Body of pancreas (tissue), 4 donors: Measurements from ENCODE around the gene USP22. TPM values are rescaled to one million over a fixed set of nuclear protein-coding genes. Genes with fewer than 3 reads are reported as not detected.

Experiments
- ATAC-seq: fragments of 150-250 bp; one replicate; pipeline ENCODE4 v1.9.1; 2016
- DNase-seq, 4 donors: peaks; one replicate each; pipeline ENCODE4 v3.0.0-alpha.2; 2019
- H3K27ac ChIP-seq, 4 donors: fragments of 200-600 bp; sonication (generic); 1 replicate in 3 of 4; 2 replicates in 1 of 4; pipeline versions ENCODE4 v1.5.1 to v1.6.1; 2016 to 2019; ENCODE audit warnings: mild to moderate bottlenecking in 1 of 4, mixed read lengths in 1 of 4, moderate library complexity in 1 of 4
- H3K27me3 ChIP-seq, 2 donors: fragments of 200-600 bp; sonication (generic); one replicate each; pipeline ENCODE4 v1.6.0; 2016; ENCODE audit warnings: mild to moderate bottlenecking in 1 of 2
- H3K36me3 ChIP-seq, 2 donors: fragments of 200-600 bp; sonication (generic); replicated peaks in 1 of 2; 2 replicates each; pipeline ENCODE4 v1.5.1; 2016; ENCODE audit warnings: low read depth in 2 of 2; ENCODE audit not compliant: insufficient read depth in 1 of 2
- H3K4me1 ChIP-seq: fragments of 200-600 bp; sonication (generic); one replicate; pipeline ENCODE4 v1.6.0; 2016
- H3K4me3 ChIP-seq, 2 donors: fragments of 200-600 bp; sonication (generic); 1 replicate in 1 of 2; 2 replicates in 1 of 2; pipeline ENCODE4 v1.5.1; 2016 to 2019
- H3K9me3 ChIP-seq, 3 donors: fragments of 200-600 bp; sonication (generic); 1 replicate in 2 of 3; 2 replicates in 1 of 3; pipeline ENCODE4 v1.5.1; 2016
- CTCF ChIP-seq, 7 experiments: fragments of 450-650 bp in 4 of 7; fragments of 200-600 bp in 3 of 7; sonication (generic) in 3 of 7; IDR thresholded peaks; one replicate each; pipeline ENCODE4 v1.5.1; 2016 to 2019; ENCODE audit warnings: antibody characterized with exemption in 7 of 7
- POLR2A ChIP-seq, 3 donors: fragments of 450-650 bp; IDR thresholded peaks; one replicate each; pipeline ENCODE4 v1.6.1; 2016; ENCODE audit warnings: antibody characterized with exemption in 3 of 3, mild to moderate bottlenecking in 2 of 3
- WGBS, 2 donors: methylation state at CpG; one replicate each; pipeline ENCODE4 v1.1.5; 2017; 5-methylcytosine and 5-hydroxymethylcytosine counted together
- intact Hi-C: fragments of 100-400 bp; cut with DNase I; formaldehyde crosslinking; loops from one replicate; pipeline ENCODE4 v1.15.1; 2023
- total RNA-seq, 2 donors: library from RNA; depleted of rRNA; stranded (reverse); fragments of >200 nt; gene quantifications; one replicate each; pipeline ENCODE4 v1.1.0, GENCODE V29; 2016

The USP22 gene
- total RNA-seq, 2 donors from 2014 or later: 66.4 to 79.4 TPM

- Histone ChIP-seq H3K27ac (no peak overlapping the region), H3K36me3 (no peaks in the 10 kb centered on the region), H3K9me3 (no peaks in the 10 kb centered on the region), H3K4me3 (no peak overlapping the region), H3K4me1 (peaks cover 3% of the 10 kb centered on the region), H3K27me3 (no peaks in the 10 kb centered on the region)
- intact Hi-C loops: no loop called here
- WGBS, 2 donors: 64 to 80% methylated on average over 1 of the region's 1 CpG
- TF ChIP-seq POLR2A (IDR thresholded peaks at IDR 0.05) (no peak), CTCF (IDR thresholded peaks at IDR 0.05) (no peak)
- ATAC-seq (no peak), DNase-seq (no peak)
These were observed 6.6 kb upstream of the USP22 start for GRCh38 chr17:21049457-21049856.

GRCh38 chr17:21046216-21046615, 3.4 kb upstream of the USP22 start:
- no peak overlapping the region for H3K4me3 ChIP-seq
- no peaks in the 10 kb centered on the region for H3K27me3 ChIP-seq
- no peak overlapping the region for H3K27ac ChIP-seq
- no peak for DNase-seq
- TF ChIP-seq POLR2A (IDR thresholded peaks at IDR 0.05) (no peak), CTCF (IDR thresholded peaks at IDR 0.05) (no peak)
- no peaks in the 10 kb centered on the region for H3K36me3 ChIP-seq
- no peaks in the 10 kb centered on the region for H3K9me3 ChIP-seq
- intact Hi-C loops: no loop called here
- H3K4me1 ChIP-seq: peaks cover 9% of the 10 kb centered on the region
- WGBS, 2 donors: 53 to 65% methylated on average over 3 of the region's 3 CpGs
- ATAC-seq: no peak

GRCh38 chr17:21044971-21045370, 2.2 kb upstream of the USP22 start:
- DNase-seq (no peak), ATAC-seq (no peak)
- 82 to 90% methylated on average over 3 to 10 of the region's 10 CpGs for WGBS, 2 donors
- Histone ChIP-seq H3K27ac (no peak overlapping the region), H3K27me3 (no peaks in the 10 kb centered on the region), H3K4me3 (no peak overlapping the region), H3K36me3 (no peaks in the 10 kb centered on the region), H3K9me3 (no peaks in the 10 kb centered on the region), H3K4me1 (peaks cover 21% of the 10 kb centered on the region)
- no peak for TF ChIP-seq CTCF (IDR thresholded peaks at IDR 0.05)
- TF ChIP-seq POLR2A (IDR thresholded peaks at IDR 0.05): no peak
- intact Hi-C loops: no loop called here

GRCh38 chr17:21043296-21044232, 753 bp upstream of the USP22 start:
- intact Hi-C loops: no loop called here
- 1 to 3% methylated on average over 21 to 50 of the region's 50 CpGs for WGBS, 2 donors

More at GRCh38 chr17:21043296-21044232, 753 bp upstream of the USP22 start:
- ATAC-seq: peak; percentile 90
- H3K4me1 ChIP-seq: peaks cover 35% of the 10 kb centered on the region
- H3K27me3 ChIP-seq: no peaks in the 10 kb centered on the region
- H3K9me3 ChIP-seq: no peaks in the 10 kb centered on the region
- peak overlapping the region; percentile 92 to 100 (median 93) for H3K27ac ChIP-seq
- H3K36me3 ChIP-seq: no peaks in the 10 kb centered on the region
- DNase-seq: peak; percentile 98 to 99 (median 99)
- peak; percentile 24 to 68 (median 68) for TF ChIP-seq POLR2A (IDR thresholded peaks at IDR 0.05)
- peak; percentile 71 to 96 (median 84) for TF ChIP-seq CTCF (IDR thresholded peaks at IDR 0.05)
- H3K4me3 ChIP-seq: peak overlapping the region in 1 of 2 donors; percentile 42
